ENCODE data around the gene ACTR3. TPM values are rescaled to one million over a fixed set of nuclear protein-coding genes. Genes with fewer than 3 reads are reported as not detected.

The ACTR3 gene
- total RNA-seq, 2 donors from 2014 or later = 317 to 342 TPM

- H3K27me3 ChIP-seq = no peaks in the 10 kb centered on the region
- intact Hi-C loops (cut with DNase I) = loop anchor here (5.0 kb wide), 1 partner anchor 573 kb away; no protein-coding TSS in a partner anchor
- TF ChIP-seq, protein P1, sequence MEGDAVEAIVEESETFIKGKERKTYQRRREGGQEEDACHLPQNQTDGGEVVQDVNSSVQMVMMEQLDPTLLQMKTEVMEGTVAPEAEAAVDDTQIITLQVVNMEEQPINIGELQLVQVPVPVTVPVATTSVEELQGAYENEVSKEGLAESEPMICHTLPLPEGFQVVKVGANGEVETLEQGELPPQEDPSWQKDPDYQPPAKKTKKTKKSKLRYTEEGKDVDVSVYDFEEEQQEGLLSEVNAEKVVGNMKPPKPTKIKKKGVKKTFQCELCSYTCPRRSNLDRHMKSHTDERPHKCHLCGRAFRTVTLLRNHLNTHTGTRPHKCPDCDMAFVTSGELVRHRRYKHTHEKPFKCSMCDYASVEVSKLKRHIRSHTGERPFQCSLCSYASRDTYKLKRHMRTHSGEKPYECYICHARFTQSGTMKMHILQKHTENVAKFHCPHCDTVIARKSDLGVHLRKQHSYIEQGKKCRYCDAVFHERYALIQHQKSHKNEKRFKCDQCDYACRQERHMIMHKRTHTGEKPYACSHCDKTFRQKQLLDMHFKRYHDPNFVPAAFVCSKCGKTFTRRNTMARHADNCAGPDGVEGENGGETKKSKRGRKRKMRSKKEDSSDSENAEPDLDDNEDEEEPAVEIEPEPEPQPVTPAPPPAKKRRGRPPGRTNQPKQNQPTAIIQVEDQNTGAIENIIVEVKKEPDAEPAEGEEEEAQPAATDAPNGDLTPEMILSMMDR (IDR thresholded peaks at IDR 0.05) = peak; percentile 19
- H3K36me3 ChIP-seq = no peaks in the 10 kb centered on the region
- no peaks in the 10 kb centered on the region for H3K9me3 ChIP-seq
- no peak overlapping the region for H3K27ac ChIP-seq
- no peaks in the 10 kb centered on the region for H3K4me1 ChIP-seq
- no peak for DNase-seq
- no peak overlapping the region for H3K9ac ChIP-seq (ENCODE audit: low read depth in 2 of 2, low read length in 2 of 2)
- no peak overlapping the region for H3K4me3 ChIP-seq
Observed at GRCh38 chr2:113979191-113980128, 89.6 kb downstream of the ACTR3 start.

- no peaks in the 10 kb centered on the region for H3K9me3 ChIP-seq
- H3K4me1 ChIP-seq = no peaks in the 10 kb centered on the region
- intact Hi-C loops (cut with DNase I) = no loop called here
- no peaks in the 10 kb centered on the region for H3K27me3 ChIP-seq
- no peak overlapping the region for H3K4me3 ChIP-seq
- H3K9ac ChIP-seq (ENCODE audit: low read depth in 2 of 2, low read length in 2 of 2) = no peak overlapping the region
- TF ChIP-seq, protein P1 (IDR thresholded peaks at IDR 0.05) = no peak
- DNase-seq = no peak
- no peak overlapping the region for H3K27ac ChIP-seq
- no peaks in the 10 kb centered on the region for H3K36me3 ChIP-seq
Observed at GRCh38 chr2:113980946-113981345, 91.1 kb downstream of the ACTR3 start.

GRCh38 chr2:113981404-113982134, 91.7 kb downstream of the ACTR3 start:
- intact Hi-C loops (cut with DNase I) = no loop called here
- no peak overlapping the region for H3K9ac ChIP-seq (ENCODE audit: low read depth in 2 of 2, low read length in 2 of 2)
- TF ChIP-seq, protein P1 (IDR thresholded peaks at IDR 0.05) = no peak
- H3K9me3 ChIP-seq = no peaks in the 10 kb centered on the region
- DNase-seq = no peak
- H3K36me3 ChIP-seq = no peaks in the 10 kb centered on the region
- H3K27ac ChIP-seq = no peak overlapping the region
- H3K4me3 ChIP-seq = no peak overlapping the region
- H3K27me3 ChIP-seq = no peaks in the 10 kb centered on the region
- H3K4me1 ChIP-seq = no peaks in the 10 kb centered on the region

- TF ChIP-seq, protein P1 (IDR thresholded peaks at IDR 0.05) = no peak
- Histone ChIP-seq H3K9ac (ENCODE audit: low read depth in 2 of 2, low read length in 2 of 2) (no peak overlapping the region), H3K4me1 (no peaks in the 10 kb centered on the region), H3K36me3 (no peaks in the 10 kb centered on the region), H3K4me3 (no peak overlapping the region), H3K27me3 (no peaks in the 10 kb centered on the region), H3K9me3 (no peaks in the 10 kb centered on the region), H3K27ac (no peak overlapping the region)
- no peak for DNase-seq
- intact Hi-C loops (cut with DNase I) = no loop called here
Observed at GRCh38 chr2:113985554-113986397, 95.9 kb downstream of the ACTR3 start.

- intact Hi-C loops (cut with DNase I) = no loop called here
Observed at GRCh38 chr2:113986762-113987290, 96.9 kb downstream of the ACTR3 start.

More at GRCh38 chr2:113986762-113987290, 96.9 kb downstream of the ACTR3 start:
- no peak for DNase-seq
- H3K9me3 ChIP-seq = no peaks in the 10 kb centered on the region
- H3K27ac ChIP-seq = no peak overlapping the region
- H3K4me3 ChIP-seq = no peak overlapping the region
- H3K4me1 ChIP-seq = no peaks in the 10 kb centered on the region
- no peak overlapping the region for H3K9ac ChIP-seq (ENCODE audit: low read depth in 2 of 2, low read length in 2 of 2)
- no peaks in the 10 kb centered on the region for H3K27me3 ChIP-seq
- H3K36me3 ChIP-seq = no peaks in the 10 kb centered on the region
- TF ChIP-seq, protein P1 (IDR thresholded peaks at IDR 0.05) = no peak
